NCI-H1092 (cell line): ENCODE results near the gene MEIS3.
A peak's percentile ranks its signal among the peaks of the same experiment; 100 is the strongest.
"Not testable (repeated sequence)": the region's sequence is repeated elsewhere in the genome, so short reads cannot be mapped to it uniquely, and the experiment has no call there.

Experiments
- DNase-seq: peaks from one replicate; lab custom pipeline; 2025; lab: John Stamatoyannopoulos, UW

MEIS3 gene

DNA sequence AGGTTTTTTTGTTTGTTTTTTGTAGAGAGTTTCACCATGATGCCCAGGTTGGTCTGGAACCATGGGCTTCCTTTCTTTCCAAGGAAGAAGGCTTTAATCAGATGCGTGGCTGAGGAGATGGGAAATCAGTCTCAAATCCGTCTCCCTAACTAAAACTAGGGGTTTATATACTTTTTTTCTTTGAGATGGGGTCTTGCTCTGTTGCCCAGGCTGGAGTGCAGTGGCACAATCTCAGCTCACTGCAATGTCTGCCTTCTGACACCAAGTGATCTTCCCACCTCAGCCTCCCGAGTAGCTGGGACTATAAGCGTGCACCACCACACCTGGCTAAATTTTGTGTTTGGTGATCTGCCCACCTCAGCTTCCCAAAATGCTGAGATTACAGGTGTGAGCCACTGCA, 34.8 kb downstream of the MEIS3 start:
- not testable (repeated sequence) for DNase-seq

DNA sequence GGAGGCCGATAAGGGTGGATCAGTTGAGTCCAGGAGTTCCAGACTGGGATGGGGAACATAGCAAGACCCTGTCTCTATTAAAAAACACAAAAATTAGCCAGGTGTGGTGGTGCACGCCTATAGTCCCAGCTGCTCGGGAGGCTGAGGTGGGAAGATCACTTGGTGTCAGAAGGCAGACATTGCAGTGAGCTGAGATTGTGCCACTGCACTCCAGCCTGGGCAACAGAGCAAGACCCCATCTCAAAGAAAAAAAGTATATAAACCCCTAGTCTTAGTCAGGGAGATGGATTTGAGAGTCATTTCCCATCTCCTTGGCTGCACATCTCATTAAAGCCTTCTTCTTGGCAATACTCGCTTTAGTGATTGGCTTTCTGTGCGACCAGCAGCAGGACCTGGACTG, 35.4 kb downstream of the MEIS3 start:
- not testable (repeated sequence) for DNase-seq

DNA sequence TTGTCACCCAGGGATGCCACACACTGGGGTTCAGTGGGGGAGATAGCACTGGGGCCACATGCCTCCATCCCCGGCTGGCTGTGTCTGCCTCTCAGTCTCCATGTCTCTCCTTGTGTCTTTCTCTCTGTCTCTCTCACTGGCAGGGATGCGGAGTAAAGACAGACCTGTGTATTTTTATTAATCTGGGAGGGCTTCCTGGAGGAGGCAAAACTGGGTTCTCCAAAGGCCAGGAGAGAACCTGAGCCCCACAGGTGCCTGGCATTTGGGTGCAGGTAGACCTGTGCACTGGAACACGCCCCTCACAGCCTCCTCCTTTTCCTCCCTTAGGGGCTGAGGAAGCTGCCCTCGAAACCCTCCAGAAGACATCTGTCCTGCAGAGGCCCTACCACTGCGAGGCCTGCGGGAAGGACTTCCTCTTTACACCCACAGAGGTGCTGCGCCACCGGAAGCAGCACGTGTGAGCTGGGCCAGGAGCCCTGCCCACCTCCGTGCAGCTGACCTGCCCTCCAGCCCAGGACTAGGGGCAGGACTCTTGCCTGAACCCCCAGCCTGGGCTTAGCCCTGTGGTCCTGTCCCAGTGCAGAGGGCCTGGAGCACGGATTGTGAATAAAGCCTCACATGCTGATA, 37.6 kb downstream of the MEIS3 start:
- DNase-seq, result no peak

DNA sequence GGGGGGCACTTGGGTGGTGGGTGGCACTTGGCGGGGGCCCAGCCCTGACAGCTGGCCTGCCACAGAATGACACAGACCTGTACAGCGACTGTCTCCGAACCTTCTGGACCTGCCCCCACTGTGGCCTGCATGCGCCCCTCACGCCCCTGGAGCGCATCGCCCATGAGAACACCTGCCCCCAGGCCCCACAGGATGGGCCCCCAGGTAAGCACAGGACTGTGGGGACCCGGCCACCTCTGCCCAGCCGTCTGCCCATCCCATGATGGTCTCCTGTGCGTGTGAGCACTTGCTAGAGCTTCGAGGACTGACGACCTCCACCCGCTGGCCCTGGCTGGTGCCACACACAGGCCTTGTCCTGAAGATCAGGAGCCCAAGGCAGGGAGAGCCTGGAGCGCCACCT, 38.2 kb downstream of the MEIS3 start:
- no peak for DNase-seq

DNA sequence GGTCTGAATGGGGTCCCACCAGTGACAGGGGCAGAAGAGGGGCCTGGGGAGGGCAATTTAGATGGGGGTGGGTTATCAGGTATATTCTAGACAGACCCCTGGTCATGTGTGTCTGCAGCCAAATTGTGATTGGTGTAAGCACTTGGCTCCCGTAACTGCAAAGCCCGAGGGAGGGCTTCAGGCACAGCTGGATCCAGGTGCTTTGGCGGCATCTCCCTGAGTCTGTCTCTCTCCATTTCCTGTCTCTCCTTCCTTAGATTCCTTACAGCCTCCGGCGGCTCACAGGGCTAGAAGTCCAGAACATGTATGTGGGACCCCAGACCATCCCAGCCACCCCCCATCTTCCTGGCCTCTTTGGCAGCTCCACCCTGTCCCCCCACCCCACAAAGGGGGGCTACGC, 38.8 kb downstream of the MEIS3 start:
- DNase-seq, result no peak

DNA sequence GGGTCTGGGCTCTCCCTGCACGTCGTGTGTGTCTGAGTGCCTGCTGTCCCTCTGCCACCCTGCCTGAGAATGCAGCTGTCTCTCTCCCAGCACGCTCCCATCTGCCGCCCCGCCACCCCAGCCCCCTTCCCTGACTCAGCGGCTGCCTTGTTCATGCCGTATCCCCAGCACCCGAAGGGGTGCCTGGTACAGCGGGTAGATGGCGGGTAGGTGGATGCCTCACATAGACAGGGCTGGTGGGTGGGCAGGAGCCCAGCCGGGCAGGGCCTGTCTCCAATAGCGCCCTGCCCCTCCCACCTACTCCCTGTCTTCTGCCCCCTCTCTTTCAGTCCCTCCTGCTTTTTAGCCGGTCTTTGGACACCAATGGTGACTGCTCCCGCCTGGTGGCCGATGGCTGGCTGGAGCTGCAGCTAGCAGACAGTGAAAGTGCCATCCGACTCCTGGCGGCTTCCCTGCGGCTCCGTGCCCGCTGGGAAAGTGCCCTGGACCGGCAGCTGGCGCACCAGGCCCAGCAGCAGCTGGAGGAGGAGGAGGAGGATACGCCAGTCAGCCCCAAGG, 39.9 kb downstream of the MEIS3 start:
- no peak for DNase-seq

DNA sequence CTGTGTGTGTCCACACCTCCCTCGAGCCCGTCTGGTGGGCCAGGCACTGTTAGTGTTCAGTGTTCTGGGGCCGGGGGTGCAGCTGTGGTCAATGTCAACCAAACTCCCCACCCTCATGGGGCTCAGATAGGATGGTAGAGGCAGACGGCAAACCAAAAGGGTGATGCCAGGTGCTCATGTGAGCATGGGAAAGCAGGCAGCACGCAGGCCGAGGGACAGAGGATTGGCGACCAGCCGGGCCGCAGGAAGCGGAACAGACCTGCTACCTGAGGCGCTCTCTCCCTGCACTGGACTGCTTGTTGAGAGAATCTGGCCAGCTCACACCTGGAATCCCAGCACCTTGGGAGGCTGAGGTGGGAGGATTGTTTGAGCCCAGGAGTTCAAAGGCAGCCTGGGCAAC, 41.1 kb downstream of the MEIS3 start:
- no peak for DNase-seq

DNA sequence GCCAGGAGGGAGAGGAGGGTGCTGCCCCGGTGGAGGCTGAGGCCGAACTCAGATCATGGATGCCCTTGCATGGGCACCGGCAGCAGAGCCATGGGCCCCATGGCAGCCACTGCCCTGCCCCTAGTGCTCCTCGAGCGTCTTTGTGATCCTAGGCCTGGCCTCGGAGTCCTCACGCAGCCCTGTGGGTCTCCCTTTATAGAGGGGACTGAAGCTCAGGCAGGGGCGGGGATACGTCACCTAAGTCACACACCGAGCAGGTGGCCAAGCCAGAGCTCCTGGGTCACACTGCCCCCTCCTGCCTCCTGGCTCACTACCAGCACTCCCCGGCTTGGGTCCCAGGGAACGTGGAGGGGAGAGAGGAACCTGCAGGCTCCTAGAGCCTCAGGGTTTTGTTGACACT, 41.5 kb downstream of the MEIS3 start:
- peak; percentile 53 for DNase-seq

DNA sequence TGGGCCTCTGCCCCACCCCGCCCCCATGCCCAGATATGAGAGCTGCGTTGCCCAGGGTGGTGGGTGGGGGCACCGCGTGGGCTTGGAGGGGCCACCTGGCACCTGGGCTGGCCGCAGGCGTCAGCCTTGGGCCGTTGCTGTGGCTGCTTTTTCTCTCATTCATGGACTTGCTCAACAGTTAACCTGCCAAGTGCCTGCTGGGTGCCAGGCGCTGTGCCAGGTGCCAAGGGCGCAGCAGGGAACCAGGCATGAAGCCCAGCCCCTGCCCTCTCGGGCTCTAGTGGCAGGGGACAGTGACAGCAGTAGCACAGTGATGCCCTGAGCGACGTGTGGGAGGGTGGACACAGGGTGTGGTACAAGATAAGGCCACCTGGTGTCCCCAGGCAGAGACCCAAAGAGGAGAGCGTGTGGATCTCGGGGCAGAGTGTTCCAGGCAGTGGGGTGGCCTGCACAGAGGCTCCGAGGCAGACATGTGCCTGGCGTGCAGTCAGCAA, 42.1 kb downstream of the MEIS3 start:
- DNase-seq, result peak; percentile 57

DNA sequence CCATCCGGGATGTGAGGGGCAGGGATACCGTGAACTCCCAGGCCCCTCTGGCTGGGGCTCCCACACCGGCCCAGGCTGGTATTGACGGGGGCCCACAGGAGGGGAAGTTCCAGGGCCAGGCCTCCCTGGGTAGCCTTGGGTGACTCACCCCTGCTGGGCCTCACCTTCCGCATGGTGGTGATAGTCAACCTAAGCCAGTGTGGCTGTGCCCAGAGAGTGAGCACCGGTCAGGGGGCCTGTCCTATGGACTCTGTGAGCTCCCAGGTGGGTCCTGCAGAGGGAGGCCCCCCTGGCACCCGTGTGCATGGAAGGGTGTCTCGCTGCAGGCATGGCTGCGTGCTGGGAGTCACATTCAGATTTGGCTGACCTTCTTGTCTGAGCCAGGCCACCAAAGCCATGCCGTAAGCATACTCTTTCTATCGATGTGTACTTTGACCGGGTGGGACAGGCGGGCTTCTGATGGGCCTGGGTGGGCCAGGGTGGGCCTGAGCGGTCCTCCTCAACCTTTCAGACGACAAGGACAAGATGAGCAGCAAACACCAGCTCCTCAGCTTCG, 42.7 kb downstream of the MEIS3 start:
- no peak for DNase-seq

DNA sequence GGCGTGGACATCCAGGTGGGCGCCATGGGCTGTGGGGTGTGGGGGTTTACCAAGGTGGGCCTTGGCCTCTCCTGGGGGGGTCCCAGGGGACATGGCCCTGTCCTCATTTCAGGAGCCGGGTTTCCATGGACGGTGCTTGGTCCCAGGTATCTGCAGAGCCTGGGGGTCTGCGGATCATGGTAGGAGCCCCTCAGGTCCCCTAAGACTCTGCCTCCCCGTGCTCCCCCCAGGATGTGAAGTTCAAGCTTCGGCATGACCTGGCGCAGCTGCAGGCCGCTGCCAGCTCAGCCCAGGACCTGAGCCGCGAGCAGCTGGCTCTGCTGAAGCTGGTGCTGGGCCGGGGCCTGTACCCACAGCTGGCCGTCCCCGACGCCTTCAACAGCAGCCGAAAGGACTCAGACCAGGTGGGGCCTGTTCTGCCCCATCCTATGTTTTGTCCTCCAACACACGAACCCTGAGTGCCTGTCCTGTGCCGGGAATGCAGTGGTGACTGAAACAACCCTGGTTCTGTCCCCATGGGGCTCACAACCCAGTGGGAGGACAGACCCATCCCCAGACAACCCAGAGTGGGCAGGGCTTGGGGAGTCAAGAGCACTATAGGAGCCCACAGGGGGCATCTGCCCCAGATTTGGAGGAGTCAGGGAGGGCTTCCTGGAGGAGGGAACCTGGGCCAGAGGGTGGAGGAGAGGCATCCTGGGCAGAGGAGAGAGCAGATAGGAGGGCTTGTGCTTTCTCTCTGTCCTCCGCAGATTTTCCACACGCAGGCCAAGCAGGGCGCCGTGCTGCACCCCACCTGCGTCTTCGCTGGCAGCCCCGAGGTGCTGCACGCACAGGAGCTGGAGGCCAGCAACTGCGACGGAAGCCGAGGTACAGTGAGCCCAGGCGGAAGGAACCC, 43.4 kb downstream of the MEIS3 start:
- no peak for DNase-seq

DNA sequence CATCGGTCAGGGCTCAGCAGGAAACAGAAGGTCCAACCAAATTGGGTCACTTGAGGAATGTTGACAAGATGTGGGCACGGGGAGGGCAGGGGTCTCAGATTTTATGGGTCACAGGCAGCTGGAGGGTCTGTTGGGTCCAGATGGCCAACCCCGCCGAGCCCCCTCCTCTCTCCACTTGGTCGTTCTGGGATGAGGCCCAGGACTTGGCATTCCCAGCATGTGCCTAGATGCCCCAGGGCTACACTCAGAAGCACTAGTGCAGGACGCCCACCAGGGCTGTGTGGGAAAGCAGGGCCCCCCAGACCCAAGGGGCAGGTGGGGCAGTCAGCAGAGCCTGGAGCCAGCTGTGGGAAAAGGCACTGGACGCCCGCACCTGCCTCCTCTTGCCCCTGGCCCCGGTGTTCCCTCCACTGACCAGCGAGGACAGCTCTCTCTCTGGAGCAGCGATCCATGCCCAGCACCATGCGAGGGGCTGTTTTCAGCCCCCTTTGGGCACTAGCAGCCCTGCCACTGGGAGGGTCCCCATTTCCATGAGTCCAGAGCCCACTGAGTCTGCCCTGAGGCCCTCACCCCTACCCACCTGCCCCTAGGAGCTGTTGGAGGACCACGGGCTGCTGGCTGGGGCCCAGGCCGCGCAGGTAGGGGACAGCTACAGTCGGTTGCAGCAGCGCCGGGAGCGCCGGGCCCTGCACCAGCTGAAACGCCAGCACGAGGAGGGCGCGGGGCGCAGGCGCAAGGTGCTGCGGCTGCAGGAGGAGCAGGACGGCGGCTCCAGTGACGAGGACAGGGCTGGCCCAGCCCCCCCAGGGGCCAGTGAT, 44.2 kb downstream of the MEIS3 start:
- DNase-seq, result no peak

DNA sequence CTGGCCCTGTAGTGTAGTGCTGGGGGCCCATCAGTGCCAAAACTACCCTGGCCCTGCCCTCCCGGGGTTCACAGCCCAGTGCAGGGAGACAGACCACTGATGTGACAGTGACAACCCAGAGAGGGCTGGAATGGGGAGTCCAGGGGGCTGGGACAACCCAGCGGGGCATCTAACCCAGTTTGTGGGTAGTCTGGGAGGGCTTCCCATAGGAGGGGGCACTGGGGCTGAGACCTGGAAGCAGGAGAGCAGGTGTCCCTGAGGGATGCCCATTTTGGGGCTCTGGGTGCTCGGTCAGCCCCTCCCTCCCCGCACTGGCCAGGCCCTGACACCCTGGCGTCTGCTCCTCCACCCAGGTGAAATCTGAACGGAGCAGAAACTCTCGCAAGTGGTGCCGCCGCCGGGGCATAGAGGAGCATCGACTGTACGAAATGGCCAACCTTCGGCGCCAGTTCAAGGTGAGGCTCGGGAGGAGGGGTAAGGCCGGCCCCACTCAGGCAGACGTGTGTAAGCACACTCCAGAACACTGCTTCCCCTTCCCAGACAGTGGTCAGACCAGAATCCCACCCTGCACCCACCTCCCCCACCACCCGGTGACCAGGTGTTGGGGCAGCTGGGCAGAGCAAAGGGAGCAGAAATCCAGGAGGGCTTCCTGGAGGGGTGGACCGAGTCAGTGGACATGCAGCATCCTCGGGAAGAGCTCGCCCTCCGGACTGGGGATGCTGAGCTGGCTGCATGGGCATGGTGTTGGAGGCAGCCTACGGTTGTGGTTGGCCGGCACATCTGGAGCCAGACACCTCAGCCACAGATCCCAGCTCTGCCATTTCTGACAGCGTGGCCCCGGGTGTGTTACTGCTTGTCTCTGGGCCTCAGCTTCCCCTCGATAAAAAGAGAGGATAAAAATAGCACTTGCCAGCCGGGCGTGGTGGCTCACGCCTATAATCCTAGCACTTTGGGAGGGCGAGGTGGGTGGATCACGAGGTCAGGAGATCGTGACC, 45.8 kb downstream of the MEIS3 start:
- no peak for DNase-seq

DNA sequence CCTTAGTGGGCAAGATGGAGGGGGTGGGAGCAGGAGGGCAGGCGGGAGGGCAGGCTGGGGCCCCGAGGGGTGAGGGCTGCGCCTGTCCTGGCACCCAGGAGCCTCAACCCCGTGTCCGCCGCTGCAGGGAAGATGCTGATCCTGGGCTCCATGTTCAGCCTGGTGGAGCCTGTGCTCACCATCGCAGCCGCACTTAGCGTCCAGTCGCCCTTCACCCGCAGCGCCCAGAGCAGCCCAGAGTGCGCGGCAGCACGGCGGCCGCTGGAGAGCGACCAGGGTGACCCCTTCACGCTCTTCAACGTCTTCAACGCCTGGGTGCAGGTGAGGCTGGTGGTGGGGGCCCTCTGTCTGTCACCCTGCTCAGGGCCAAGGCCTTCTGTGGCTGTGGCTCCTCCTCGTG, 46.7 kb downstream of the MEIS3 start:
- DNase-seq, result no peak

DNA sequence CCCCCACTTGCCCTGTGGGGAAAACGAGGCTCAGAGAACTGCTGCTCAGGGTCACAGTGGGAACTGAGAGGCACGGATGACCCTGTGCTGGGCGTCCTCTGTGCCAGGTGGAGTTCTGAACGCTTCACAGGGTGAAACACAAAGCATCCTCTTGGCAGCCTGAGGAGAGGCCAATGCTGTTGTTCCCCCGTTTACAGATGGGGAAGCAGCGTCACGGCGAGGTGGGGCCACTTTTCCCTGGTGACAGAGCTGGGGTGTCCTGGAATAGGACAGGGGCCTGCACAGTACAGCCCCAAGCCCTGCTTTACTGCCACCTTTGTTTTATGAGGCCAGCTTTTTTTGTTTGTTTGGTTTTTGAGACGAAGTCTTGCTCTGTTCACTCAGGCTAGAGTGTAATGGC, 48.1 kb downstream of the MEIS3 start:
- DNase-seq, result no peak

DNA sequence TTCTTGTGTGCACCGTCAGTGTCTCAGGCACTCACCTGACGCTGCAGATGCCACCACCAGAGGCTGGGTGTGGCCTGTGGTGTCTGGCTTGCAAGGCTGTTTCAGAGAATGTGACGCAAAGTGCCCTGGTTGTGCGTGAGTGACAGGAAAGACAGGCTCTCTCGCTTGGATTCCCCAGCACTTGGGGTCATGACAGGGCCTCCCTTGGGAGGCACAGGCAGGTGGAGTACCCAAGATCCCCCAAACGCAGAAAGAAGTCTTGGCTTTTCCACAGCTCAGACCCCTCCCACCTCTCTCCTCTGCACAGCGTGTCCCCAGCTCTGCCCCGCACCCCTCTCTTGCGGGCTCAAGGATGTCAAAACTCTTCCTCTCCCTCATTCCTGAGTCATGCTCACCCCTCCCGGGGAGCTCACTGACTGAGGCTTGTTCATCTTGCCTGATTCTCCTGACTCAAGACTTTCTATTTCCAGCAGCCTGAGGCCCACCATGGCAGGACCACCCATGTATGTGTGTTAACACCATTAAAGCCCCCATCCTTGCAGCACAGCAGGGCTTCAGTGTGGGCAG, 49.2 kb downstream of the MEIS3 start:
- no peak for DNase-seq

DNA sequence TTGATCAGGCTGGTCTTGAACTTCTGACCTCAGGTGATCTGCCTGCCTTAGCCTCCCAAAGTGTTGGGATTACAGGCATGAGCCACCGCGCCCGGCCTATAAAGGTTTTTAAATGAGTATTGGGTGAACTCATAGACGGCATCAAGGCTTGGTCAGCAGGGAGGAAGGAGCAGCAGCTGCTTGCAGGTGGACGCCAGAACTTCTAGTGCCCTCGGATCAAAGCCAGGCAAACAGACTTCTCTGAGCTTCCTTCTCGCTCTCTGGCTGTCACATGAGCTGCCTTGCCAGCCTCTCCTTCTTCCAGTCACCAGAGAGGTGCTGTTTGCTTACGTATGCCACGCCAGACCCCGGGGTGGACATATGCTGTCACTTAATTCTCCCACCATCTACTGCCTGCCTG, 53.9 kb downstream of the MEIS3 start:
- not testable (repeated sequence) for DNase-seq

DNA sequence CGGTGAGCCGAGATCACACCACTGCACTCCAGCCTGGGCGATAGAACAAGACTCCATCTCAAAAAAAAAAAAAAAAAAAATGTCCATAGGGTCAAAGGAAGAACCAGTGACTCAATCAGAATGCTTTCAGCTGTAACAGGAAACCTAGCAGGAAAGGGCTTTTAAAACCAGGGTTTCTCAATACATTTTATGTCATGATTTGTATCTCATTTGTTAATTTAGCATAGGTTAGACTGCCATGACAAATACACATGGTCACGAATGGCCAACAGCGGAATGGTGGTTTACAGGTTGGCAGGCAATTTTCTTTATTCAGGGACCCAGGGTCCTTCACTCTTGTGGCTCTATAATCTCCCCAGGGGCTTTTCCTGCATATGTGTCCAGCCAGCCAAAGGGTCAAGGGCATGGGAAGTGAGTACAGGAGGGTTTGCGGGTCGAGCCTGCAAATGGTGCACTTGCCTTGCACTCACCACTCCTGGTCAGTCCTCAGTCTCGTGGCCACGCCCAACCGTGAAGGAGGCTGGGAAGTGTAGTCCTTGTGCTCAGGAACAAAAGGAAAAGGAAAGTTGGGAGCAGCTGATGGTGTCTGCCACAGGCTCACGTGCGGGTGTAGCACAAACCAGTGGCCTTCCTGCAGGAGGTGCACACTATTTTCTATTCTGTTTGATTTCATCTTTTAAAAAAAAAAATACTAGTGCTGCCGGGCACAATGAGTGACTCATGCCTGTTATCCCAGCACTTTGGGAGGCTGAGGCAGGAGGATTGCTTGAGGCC, 55.4 kb downstream of the MEIS3 start:
- DNase-seq, result no peak

DNA sequence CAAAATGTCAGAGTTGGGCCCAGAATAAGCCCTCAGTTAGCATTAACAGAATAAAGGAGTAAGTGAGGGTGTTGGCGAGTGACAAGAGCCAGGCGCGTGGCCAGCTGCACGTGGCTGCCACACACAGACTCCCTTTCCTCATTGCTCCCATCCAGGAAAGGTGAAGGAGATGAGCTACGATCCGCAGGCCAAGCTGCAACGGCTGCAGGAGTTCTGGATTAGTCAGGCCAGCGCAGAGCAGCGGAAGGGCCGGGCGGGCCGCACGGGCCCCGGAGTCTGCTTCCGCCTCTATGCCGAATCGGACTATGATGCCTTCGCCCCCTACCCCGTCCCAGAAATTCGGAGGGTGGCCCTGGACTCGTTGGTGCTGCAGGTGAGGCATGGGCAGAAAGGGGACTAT, 57.0 kb downstream of the MEIS3 start:
- DNase-seq, result no peak

DNA sequence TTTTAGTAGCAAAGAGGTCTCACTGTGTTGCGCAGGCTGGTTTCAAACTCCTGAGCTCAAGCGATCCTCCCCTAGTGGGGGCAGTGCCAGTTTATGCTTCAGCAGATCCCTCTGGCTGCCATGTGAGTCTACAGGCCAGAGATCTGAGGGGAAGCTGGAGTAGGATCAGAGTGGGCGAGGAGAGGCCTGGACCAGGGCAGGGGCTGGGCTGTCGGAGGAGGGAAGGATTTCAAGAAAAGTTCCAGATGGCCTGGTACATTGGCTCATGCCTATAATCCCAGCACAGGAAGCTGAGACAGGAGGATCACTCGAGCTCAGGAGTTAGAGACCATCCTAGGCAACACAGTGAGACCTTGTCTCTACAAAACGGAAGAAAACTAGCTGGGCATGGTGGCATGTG, 60.4 kb downstream of the MEIS3 start:
- no peak for DNase-seq
